ENCODE data around the gene ALOX15B. TPM values are rescaled to one million over a fixed set of nuclear protein-coding genes. Genes with fewer than 3 reads are reported as not detected.

Gene ALOX15B
- polyA plus RNA-seq, 1 of the 3 experiments (the other 2 are of a cell fraction): not detected

GRCh38 chr17:8066841-8067775, 28.2 kb downstream of the ALOX15B start:
- Histone ChIP-seq H3K4me2 (no peak overlapping the region), H3K4me3 (ENCODE audit: low read depth in 2 of 2, low read length in 1 of 2) (no peak overlapping the region), H3K9ac (no peak overlapping the region), H3K9me2 (no peaks in the 10 kb centered on the region), H3F3A (replicated peaks; ENCODE audit: insufficient read depth) (no peaks in the 10 kb centered on the region), H3K27ac (ENCODE audit: low read depth in 2 of 2, low read length in 1 of 2) (no peak overlapping the region), H3K36me3 (replicated peaks in 1 of 2; ENCODE audit: control insufficient read depth in 1 of 2, insufficient read depth in 2 of 2, low read length in 1 of 2) (no peaks in the 10 kb centered on the region), H3K79me2 (ENCODE audit: insufficient read depth) (no peaks in the 10 kb centered on the region), H2AFZ (ENCODE audit: low read depth) (no peak overlapping the region), H4K20me1 (ENCODE audit: insufficient read depth) (no peaks in the 10 kb centered on the region), H3K4me1 (ENCODE audit: control insufficient read depth in 1 of 2, insufficient read depth in 2 of 2, low read depth in 1 of 2, low read length in 1 of 2) (peaks cover 3 to 4% of the 10 kb centered on the region in 2 experiments; a peak in 1 of 4 replicates), H3K9me3 (no peaks in the 10 kb centered on the region), H3K27me3 (ENCODE audit: insufficient read depth) (peaks cover 75% of the 10 kb centered on the region)
- TF ChIP-seq REST (IDR thresholded peaks at IDR 0.05; ENCODE audit: low read depth, low read length) (no peak), POLR2AphosphoS5 (IDR thresholded peaks at IDR 0.05; ENCODE audit: low read depth, low read length) (no peak), SIN3A (IDR thresholded peaks at IDR 0.05; ENCODE audit: borderline replicate concordance, low read depth, low read length) (no peak), RFX5 (IDR thresholded peaks at IDR 0.05; ENCODE audit: low read length) (no peak), NRF1 (IDR thresholded peaks at IDR 0.05; ENCODE audit: low read depth, low read length) (no peak), RXRA (IDR thresholded peaks at IDR 0.05; ENCODE audit: borderline replicate concordance, low read depth) (no peak), EZH2phosphoT487 (IDR thresholded peaks at IDR 0.05; ENCODE audit: borderline replicate concordance, low read depth) (no peak), RAD21 (IDR thresholded peaks at IDR 0.05; ENCODE audit: low read length) (no peak), TEAD4 (IDR thresholded peaks at IDR 0.05; ENCODE audit: borderline replicate concordance, insufficient read depth) (no peak)
- ChIA-PET POLR2A (no interaction called here), CTCF (interaction anchor here (0.6 to 1.1 kb wide), 3 partner anchors 8 to 53 kb away, joined by 3 to 4 read pairs (median 3); no protein-coding TSS in a partner anchor)
- 62% methylated on average over 14 of the region's 15 CpGs for WGBS (ENCODE audit: low lambda C conversion rate)
- DNase-seq: no peak

- POLR2A ChIA-PET: no interaction called here
- Histone ChIP-seq H3K27me3 (ENCODE audit: insufficient read depth) (peaks cover 75% of the 10 kb centered on the region), H3K4me1 (ENCODE audit: control insufficient read depth in 1 of 2, insufficient read depth in 2 of 2, low read depth in 1 of 2, low read length in 1 of 2) (peaks cover 0 to 2% of the 10 kb centered on the region in 2 experiments; a peak in 1 of 4 replicates), H3K79me2 (ENCODE audit: insufficient read depth) (no peaks in the 10 kb centered on the region), H2AFZ (ENCODE audit: low read depth) (no peak overlapping the region), H3K9me3 (no peaks in the 10 kb centered on the region), H3K9ac (no peak overlapping the region), H3F3A (replicated peaks; ENCODE audit: insufficient read depth) (no peaks in the 10 kb centered on the region), H3K27ac (ENCODE audit: low read depth in 2 of 2, low read length in 1 of 2) (no peak overlapping the region), H3K4me2 (no peak overlapping the region), H4K20me1 (ENCODE audit: insufficient read depth) (no peaks in the 10 kb centered on the region), H3K36me3 (replicated peaks in 1 of 2; ENCODE audit: control insufficient read depth in 1 of 2, insufficient read depth in 2 of 2, low read length in 1 of 2) (no peaks in the 10 kb centered on the region), H3K4me3 (ENCODE audit: low read depth in 2 of 2, low read length in 1 of 2) (no peak overlapping the region), H3K9me2 (no peaks in the 10 kb centered on the region)
- CTCF ChIA-PET: interaction anchor here (0.6 to 20.8 kb wide), 3 partner anchors 9 to 52 kb away, joined by 3 to 390 read pairs (median 20); no protein-coding TSS in a partner anchor
- TF ChIP-seq REST (IDR thresholded peaks at IDR 0.05; ENCODE audit: low read depth, low read length): no peak
- TF ChIP-seq CHD2 (IDR thresholded peaks at IDR 0.05; ENCODE audit: low read length, partially characterized antibody): no peak
- no peak for TF ChIP-seq MEF2A (IDR thresholded peaks at IDR 0.05; ENCODE audit: borderline replicate concordance, low read depth)
- TF ChIP-seq RFX5 (IDR thresholded peaks at IDR 0.05; ENCODE audit: low read length): no peak
- TF ChIP-seq NRF1 (IDR thresholded peaks at IDR 0.05; ENCODE audit: low read depth, low read length): no peak
- no peak for TF ChIP-seq FOXM1 (IDR thresholded peaks at IDR 0.05; ENCODE audit: low read depth)
- no peak for TF ChIP-seq ELF1 (IDR thresholded peaks at IDR 0.05)
- WGBS (ENCODE audit: low lambda C conversion rate): 50% methylated on average over 4 of the region's 4 CpGs
- DNase-seq: no peak
Observed at GRCh38 chr17:8067806-8068205, 28.9 kb downstream of the ALOX15B start.
